HG03103 (cell line): ENCODE data around the gene ADRB1.

Experiments used
- ATAC-seq: cut with Tn5 transposase; IDR thresholded peaks from one replicate; pipeline ENCODE4 v1.9.1; 2021; ENCODE audit warnings: low read depth; ENCODE audit not compliant: unreplicated experiment

The ADRB1 gene

GRCh38 chr10:114043532-114044246, at the start of gene ADRB1:
TSS of gene ADRB1 (plus strand) at chr10:114043866. CDS start at chr10:114044133, 267 bp downstream.
- no peak for ATAC-seq

GRCh38 chr10:113995201-113995600, 48.5 kb upstream of the ADRB1 start:
- ATAC-seq = no peak

- ATAC-seq = no peak
Measured at GRCh38 chr10:113997428-113997827, 46.2 kb upstream of the ADRB1 start.

GRCh38 chr10:113999531-113999930, 44.1 kb upstream of the ADRB1 start:
- no peak for ATAC-seq

GRCh38 chr10:114000457-114001010, 43.1 kb upstream of the ADRB1 start:
- ATAC-seq = no peak

- no peak for ATAC-seq
Measured at GRCh38 chr10:114002422-114002821, 41.2 kb upstream of the ADRB1 start.

GRCh38 chr10:114003161-114003941, 40.3 kb upstream of the ADRB1 start:
- no peak for ATAC-seq

GRCh38 chr10:114009281-114009996, 34.2 kb upstream of the ADRB1 start:
- no peak for ATAC-seq

- no peak for ATAC-seq
Measured at GRCh38 chr10:114010316-114010715, 33.4 kb upstream of the ADRB1 start.

- no peak for ATAC-seq
Measured at GRCh38 chr10:114012650-114013049, 31.0 kb upstream of the ADRB1 start.

GRCh38 chr10:114015708-114016107, 28.0 kb upstream of the ADRB1 start:
- ATAC-seq = no peak

- no peak for ATAC-seq
Measured at GRCh38 chr10:114017271-114017670, 26.4 kb upstream of the ADRB1 start.

GRCh38 chr10:114017873-114018272, 25.8 kb upstream of the ADRB1 start:
- no peak for ATAC-seq

- ATAC-seq = no peak
Measured at GRCh38 chr10:114019226-114019625, 24.4 kb upstream of the ADRB1 start.

GRCh38 chr10:114021154-114021553, 22.5 kb upstream of the ADRB1 start:
- ATAC-seq = no peak

GRCh38 chr10:114021717-114022680, 21.7 kb upstream of the ADRB1 start:
- no peak for ATAC-seq

- no peak for ATAC-seq
Measured at GRCh38 chr10:114022766-114023597, 20.7 kb upstream of the ADRB1 start.

- peak; percentile 60 for ATAC-seq
Measured at GRCh38 chr10:114024876-114025610, 18.6 kb upstream of the ADRB1 start.
